Transverse colon (tissue), 4 donors: ENCODE data around the gene GPC5. TPM values are rescaled to one million over a fixed set of nuclear protein-coding genes. Genes with fewer than 3 reads are reported as not detected.

Experiments
- DNase-seq: peaks from one replicate; pipeline ENCODE4 v3.0.0-alpha.2; 2019
- H3K27ac ChIP-seq, 4 donors: fragments of 200-600 bp; sonication (generic); 2 replicates each; pipeline ENCODE4 v1.5.1; 2016 to 2018; ENCODE audit warnings: inconsistent platforms in 4 of 4
- H3K27me3 ChIP-seq: fragments of 200-600 bp; sonication (generic); 2 replicates; pipeline ENCODE4 v1.5.1; 2017; ENCODE audit warnings: inconsistent platforms
- H3K36me3 ChIP-seq, 4 donors: fragments of 200-600 bp; sonication (generic); 2 replicates each; pipeline ENCODE4 v1.5.1; 2017 to 2019; ENCODE audit warnings: inconsistent platforms in 4 of 4
- H3K4me1 ChIP-seq, 4 donors: fragments of 200-600 bp; sonication (generic); 2 replicates each; pipeline ENCODE4 v1.5.1; 2017 to 2020; ENCODE audit warnings: inconsistent platforms in 4 of 4
- H3K4me3 ChIP-seq, 4 donors: fragments of 200-600 bp; sonication (generic); 1 replicate in 1 of 4; 2 replicates in 3 of 4; pipeline versions ENCODE4 v1.5.1 to v1.6.1; 2017 to 2019; ENCODE audit warnings: inconsistent platforms in 4 of 4
- H3K9me3 ChIP-seq, 2 donors: fragments of 200-600 bp; sonication (generic); 2 replicates each; pipeline ENCODE4 v1.5.1; 2017 to 2019; ENCODE audit warnings: inconsistent platforms in 2 of 2
- CTCF ChIP-seq, 5 experiments: fragments of 200-600 bp in 3 of 5; fragments of 450-650 bp in 2 of 5; sonication (generic) in 3 of 5; IDR thresholded peaks; 1 replicate in 2 of 5; 2 replicates in 3 of 5; pipeline ENCODE4 v1.5.1; 2016 to 2017; ENCODE audit warnings: antibody characterized with exemption in 5 of 5, inconsistent platforms in 3 of 5, mild to moderate bottlenecking in 2 of 5, moderate library complexity in 1 of 5
- EP300 ChIP-seq: sonication (generic); formaldehyde crosslinking; IDR thresholded peaks from one replicate; pipeline ENCODE4 v1.6.1; 2017; ENCODE audit warnings: antibody characterized with exemption, low read depth
- POLR2A ChIP-seq: fragments of 450-650 bp; IDR thresholded peaks from one replicate; pipeline ENCODE4 v1.6.1; 2016; ENCODE audit warnings: antibody characterized with exemption, mild to moderate bottlenecking, moderate library complexity
- POLR2AphosphoS5 ChIP-seq, 3 donors: sonication (generic); formaldehyde crosslinking; IDR thresholded peaks; one replicate each; pipeline ENCODE4 v1.6.1; 2016; ENCODE audit warnings: antibody characterized with exemption in 3 of 3
- WGBS, 2 donors: methylation state at CpG; one replicate each; pipeline ENCODE4 v1.1.5; 2018; ENCODE audit warnings: low coverage in 1 of 2; 5-methylcytosine and 5-hydroxymethylcytosine counted together
- in situ Hi-C, 4 donors: fragments of 200-750 bp; cut with MboI; loops; one replicate each; pipeline versions ENCODE4 v1.15.0 to v1.15.1; 2017; ENCODE audit warnings: low sequenced_read_pairs in 3 of 4, low pct_ligation_motif_present in 1 of 4, low pct_unique_long_range_greater_than_20kb in 1 of 4
- intact Hi-C: fragments of 100-400 bp; cut with DNase I; formaldehyde crosslinking; loops from one replicate; pipeline ENCODE4 v1.15.1; 2023; ENCODE audit warnings: low total_unique reads
- total RNA-seq, 4 donors: library from RNA; depleted of rRNA; stranded (reverse); fragments of >200 nt; gene quantifications; one replicate each; pipeline ENCODE4 v1.1.0, GENCODE V29; 2016

GPC5 gene
- total RNA-seq, 4 donors from 2014 or later: 0.48 to 1.4 TPM; not detected in 2

- peaks cover 64% of the 10 kb centered on the region for H3K27me3 ChIP-seq
- in situ Hi-C loops: no loop called here
- no peak overlapping the region for H3K4me3 ChIP-seq
- H3K27ac ChIP-seq: no peak overlapping the region
- H3K9me3 ChIP-seq: no peaks in the 10 kb centered on the region
- intact Hi-C loops: no loop called here
- WGBS, 2 donors: 80 to 83% methylated on average over 2 to 3 of the region's 3 CpGs
- no peak for DNase-seq
- TF ChIP-seq POLR2AphosphoS5 (IDR thresholded peaks at IDR 0.05) (no peak), POLR2A (no peak), CTCF (IDR thresholded peaks at IDR 0.05) (no peak), EP300 (no peak)
- peaks cover 5 to 13% (median 10%) of the 10 kb centered on the region in 4 donors for H3K4me1 ChIP-seq
- no peaks in the 10 kb centered on the region for H3K36me3 ChIP-seq
Measured at GRCh38 chr13:91400671-91401070, 2.2 kb downstream of the GPC5 start.

GRCh38 chr13:91401920-91402319 is 3.5 kb downstream of the GPC5 start:
- Histone ChIP-seq H3K27ac (no peak overlapping the region), H3K9me3 (no peaks in the 10 kb centered on the region), H3K36me3 (no peaks in the 10 kb centered on the region), H3K4me3 (no peak overlapping the region), H3K4me1 (peaks cover 5 to 13% (median 10%) of the 10 kb centered on the region in 4 donors), H3K27me3 (peaks cover 52% of the 10 kb centered on the region)
- intact Hi-C loops: no loop called here
- 63 to 64% methylated on average over 1 to 2 of the region's 2 CpGs for WGBS, 2 donors
- no peak for DNase-seq
- no peak for TF ChIP-seq POLR2AphosphoS5 (IDR thresholded peaks at IDR 0.05)
- no peak for TF ChIP-seq EP300
- no peak for TF ChIP-seq POLR2A
- TF ChIP-seq CTCF (IDR thresholded peaks at IDR 0.05): no peak
- in situ Hi-C loops: no loop called here

- Histone ChIP-seq H3K9me3 (no peaks in the 10 kb centered on the region), H3K4me3 (no peak overlapping the region), H3K27ac (no peak overlapping the region), H3K27me3 (peaks cover 20% of the 10 kb centered on the region), H3K36me3 (no peaks in the 10 kb centered on the region), H3K4me1 (no peaks in the 10 kb centered on the region)
- in situ Hi-C loops (no loop called here), intact Hi-C loops (no loop called here)
- TF ChIP-seq CTCF (IDR thresholded peaks at IDR 0.05) (no peak), POLR2A (no peak), EP300 (no peak), POLR2AphosphoS5 (IDR thresholded peaks at IDR 0.05) (no peak)
- DNase-seq: no peak
- 76 to 100% methylated on average over 3 to 6 of the region's 6 CpGs for WGBS, 2 donors
Measured at GRCh38 chr13:91405240-91405639, 6.8 kb downstream of the GPC5 start.

- no peak for DNase-seq
- TF ChIP-seq CTCF (IDR thresholded peaks at IDR 0.05) (peak in 1 of 5 experiments; percentile 32), EP300 (no peak)
- intact Hi-C loops (no loop called here), in situ Hi-C loops (no loop called here)
- no peak overlapping the region for H3K4me3 ChIP-seq
- no peaks in the 10 kb centered on the region for H3K36me3 ChIP-seq
- H3K9me3 ChIP-seq: no peaks in the 10 kb centered on the region
- no peak overlapping the region for H3K27ac ChIP-seq
- H3K4me1 ChIP-seq: no peaks in the 10 kb centered on the region
- peaks cover 7% of the 10 kb centered on the region for H3K27me3 ChIP-seq
- 54 to 56% methylated on average over 4 to 5 of the region's 5 CpGs for WGBS, 2 donors
Measured at GRCh38 chr13:91406619-91407018, 8.2 kb downstream of the GPC5 start.
